ENCODE results near the gene ABHD11.
A peak's percentile ranks its signal among the peaks of the same experiment; 100 is the strongest.

ABHD11 gene

DNA sequence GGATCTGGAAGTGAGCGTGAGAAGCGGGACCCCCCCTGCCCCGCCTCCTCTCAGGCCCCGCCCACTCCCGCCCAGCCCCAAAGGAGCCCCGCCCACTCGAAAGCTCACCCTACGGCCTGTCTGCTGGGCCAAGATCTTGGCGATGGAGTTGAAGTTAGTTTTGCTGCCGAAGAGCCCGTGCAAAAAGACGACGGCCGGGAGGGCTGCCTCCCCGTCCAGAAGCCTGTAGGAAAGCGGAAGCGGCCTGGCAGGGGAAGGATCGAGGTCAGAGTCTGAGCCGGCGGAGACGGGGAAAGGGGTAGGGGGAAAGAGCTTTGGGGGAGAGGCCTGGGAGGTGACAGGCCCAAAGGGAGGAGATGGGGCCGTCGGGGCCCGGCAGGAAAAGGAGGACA is 386 bp downstream of the ABHD11 start:
- H3K79me2 ChIP-seq (ENCODE audit: insufficient read depth, low read length), result peaks cover 12% of the 10 kb centered on the region
- ATAC-seq (ENCODE audit: insufficient read depth, low read depth) (peak; percentile 35), DNase-seq (peak; percentile 72)
- H3K4me3 ChIP-seq (ENCODE audit: low read depth in 1 of 2, low read length in 2 of 2), result peak overlapping the region; percentile 85 to 91
- H3K9ac ChIP-seq (ENCODE audit: low read depth, low read length), result peak overlapping the region; percentile 75
- peaks cover 20% of the 10 kb centered on the region for H4K20me1 ChIP-seq (ENCODE audit: insufficient read depth, low read length)
- H3K4me1 ChIP-seq (ENCODE audit: insufficient read depth, low read length), result peaks cover 28% of the 10 kb centered on the region
- no peaks in the 10 kb centered on the region for H3K27me3 ChIP-seq (ENCODE audit: insufficient read depth, low read length, poor library complexity)
- peak overlapping the region; percentile 84 for H3K27ac ChIP-seq (ENCODE audit: low read length)
- no peak for TF ChIP-seq EZH2 (IDR thresholded peaks at IDR 0.05; ENCODE audit: borderline replicate concordance, low read depth, low read length, severe bottlenecking)
- TF ChIP-seq, protein P1, sequence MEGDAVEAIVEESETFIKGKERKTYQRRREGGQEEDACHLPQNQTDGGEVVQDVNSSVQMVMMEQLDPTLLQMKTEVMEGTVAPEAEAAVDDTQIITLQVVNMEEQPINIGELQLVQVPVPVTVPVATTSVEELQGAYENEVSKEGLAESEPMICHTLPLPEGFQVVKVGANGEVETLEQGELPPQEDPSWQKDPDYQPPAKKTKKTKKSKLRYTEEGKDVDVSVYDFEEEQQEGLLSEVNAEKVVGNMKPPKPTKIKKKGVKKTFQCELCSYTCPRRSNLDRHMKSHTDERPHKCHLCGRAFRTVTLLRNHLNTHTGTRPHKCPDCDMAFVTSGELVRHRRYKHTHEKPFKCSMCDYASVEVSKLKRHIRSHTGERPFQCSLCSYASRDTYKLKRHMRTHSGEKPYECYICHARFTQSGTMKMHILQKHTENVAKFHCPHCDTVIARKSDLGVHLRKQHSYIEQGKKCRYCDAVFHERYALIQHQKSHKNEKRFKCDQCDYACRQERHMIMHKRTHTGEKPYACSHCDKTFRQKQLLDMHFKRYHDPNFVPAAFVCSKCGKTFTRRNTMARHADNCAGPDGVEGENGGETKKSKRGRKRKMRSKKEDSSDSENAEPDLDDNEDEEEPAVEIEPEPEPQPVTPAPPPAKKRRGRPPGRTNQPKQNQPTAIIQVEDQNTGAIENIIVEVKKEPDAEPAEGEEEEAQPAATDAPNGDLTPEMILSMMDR (IDR thresholded peaks at IDR 0.05; ENCODE audit: borderline replicate concordance, extremely low read depth, low read length, poor library complexity, severe bottlenecking), result no peak
- peaks cover 18% of the 10 kb centered on the region for H3K36me3 ChIP-seq (ENCODE audit: insufficient read depth, low read length)
- H3K9me3 ChIP-seq (ENCODE audit: insufficient read depth, low read length, severe bottlenecking), result no peaks in the 10 kb centered on the region
- peak overlapping the region; percentile 86 for H3K4me2 ChIP-seq (ENCODE audit: insufficient read depth, low read length)
- peak overlapping the region; percentile 91 for H2AFZ ChIP-seq (ENCODE audit: low read depth, low read length)

DNA sequence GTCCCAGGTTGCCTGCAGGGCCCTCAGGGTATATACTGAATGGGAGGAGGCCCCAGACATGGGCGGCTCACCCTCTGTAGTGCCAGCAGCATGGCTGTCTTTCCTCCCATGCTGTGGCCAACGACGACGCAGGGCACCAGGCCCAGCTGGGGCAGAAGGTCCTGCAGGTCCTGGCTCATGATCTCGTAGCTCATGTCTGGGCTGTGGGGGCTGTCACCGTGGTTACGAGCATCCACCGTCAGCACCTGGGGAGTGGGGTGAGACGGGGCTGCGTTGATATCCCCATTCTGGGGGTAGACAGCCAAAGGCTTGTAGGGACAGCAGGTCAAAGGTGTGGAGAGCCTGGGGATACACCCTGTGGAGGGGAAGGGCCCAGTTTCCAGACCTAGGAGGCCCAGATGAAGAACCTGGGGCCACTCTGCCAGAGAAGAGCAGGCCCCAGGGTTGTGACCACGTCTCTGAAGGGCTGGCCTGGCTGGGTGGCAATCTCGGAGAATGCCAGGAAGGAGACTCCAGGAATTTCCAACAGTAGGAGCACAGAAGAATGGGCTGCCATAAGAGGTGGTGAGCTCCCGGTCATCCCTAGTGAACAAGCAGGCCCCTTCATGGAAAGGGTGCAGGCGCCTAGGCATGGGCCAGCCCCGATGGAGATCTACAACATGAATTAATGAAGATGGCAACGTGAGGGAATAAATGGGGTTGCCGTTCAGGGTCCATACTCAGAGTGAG is 947 bp downstream of the ABHD11 start:
- peaks cover 20% of the 10 kb centered on the region for H4K20me1 ChIP-seq (ENCODE audit: insufficient read depth, low read length)
- TF ChIP-seq, protein P1 (IDR thresholded peaks at IDR 0.05; ENCODE audit: borderline replicate concordance, extremely low read depth, low read length, poor library complexity, severe bottlenecking), result no peak
- no peak for TF ChIP-seq EZH2 (IDR thresholded peaks at IDR 0.05; ENCODE audit: borderline replicate concordance, low read depth, low read length, severe bottlenecking)
- peaks cover 18% of the 10 kb centered on the region for H3K36me3 ChIP-seq (ENCODE audit: insufficient read depth, low read length)
- no peak overlapping the region for H2AFZ ChIP-seq (ENCODE audit: low read depth, low read length)
- no peaks in the 10 kb centered on the region for H3K27me3 ChIP-seq (ENCODE audit: insufficient read depth, low read length, poor library complexity)
- H3K79me2 ChIP-seq (ENCODE audit: insufficient read depth, low read length), result peaks cover 12% of the 10 kb centered on the region
- H3K4me2 ChIP-seq (ENCODE audit: insufficient read depth, low read length), result peak overlapping the region; percentile 86
- H3K9ac ChIP-seq (ENCODE audit: low read depth, low read length), result peak overlapping the region; percentile 75
- peaks cover 28% of the 10 kb centered on the region for H3K4me1 ChIP-seq (ENCODE audit: insufficient read depth, low read length)
- no peaks in the 10 kb centered on the region for H3K9me3 ChIP-seq (ENCODE audit: insufficient read depth, low read length, severe bottlenecking)
- peak overlapping the region; percentile 84 for H3K27ac ChIP-seq (ENCODE audit: low read length)
- ATAC-seq (ENCODE audit: insufficient read depth, low read depth), result no peak
- H3K4me3 ChIP-seq (ENCODE audit: low read depth in 1 of 2, low read length in 2 of 2), result peak overlapping the region in 1 of 2 experiments; percentile 91; a peak in 3 of 4 replicates
- DNase-seq, result no peak

DNA sequence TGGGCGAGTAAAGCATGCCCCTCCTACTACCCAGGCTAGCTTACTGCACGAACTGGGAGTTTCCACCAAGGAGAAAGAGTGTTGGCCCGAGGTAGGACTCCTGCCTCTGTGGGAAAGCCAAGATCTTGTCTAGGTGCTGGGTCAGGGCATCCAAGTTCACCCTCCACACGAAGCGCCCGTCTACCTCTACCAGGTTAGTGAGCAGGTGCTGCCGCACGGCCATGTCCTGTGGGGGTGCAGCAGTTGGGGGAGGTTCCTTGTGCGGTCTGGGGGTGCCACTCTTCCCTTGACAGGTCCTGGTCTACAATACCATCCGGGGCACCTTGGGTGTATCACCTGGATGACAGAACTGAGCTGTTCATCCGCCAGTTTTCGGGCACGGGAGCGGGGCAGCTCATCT is 1.7 kb downstream of the ABHD11 start:
- H3K27ac ChIP-seq (ENCODE audit: low read length), result no peak overlapping the region
- H3K9ac ChIP-seq (ENCODE audit: low read depth, low read length), result no peak overlapping the region
- TF ChIP-seq EZH2 (IDR thresholded peaks at IDR 0.05; ENCODE audit: borderline replicate concordance, low read depth, low read length, severe bottlenecking), result no peak
- TF ChIP-seq, protein P1 (IDR thresholded peaks at IDR 0.05; ENCODE audit: borderline replicate concordance, extremely low read depth, low read length, poor library complexity, severe bottlenecking), result no peak
- H3K4me3 ChIP-seq (ENCODE audit: low read depth in 1 of 2, low read length in 2 of 2), result no peak overlapping the region
- H3K79me2 ChIP-seq (ENCODE audit: insufficient read depth, low read length), result peaks cover 12% of the 10 kb centered on the region
- no peaks in the 10 kb centered on the region for H3K9me3 ChIP-seq (ENCODE audit: insufficient read depth, low read length, severe bottlenecking)
- ATAC-seq (ENCODE audit: insufficient read depth, low read depth) (no peak), DNase-seq (no peak)
- peak overlapping the region; percentile 86; the same call in 1 of the 2 replicates for H3K4me2 ChIP-seq (ENCODE audit: insufficient read depth, low read length)
- no peaks in the 10 kb centered on the region for H3K27me3 ChIP-seq (ENCODE audit: insufficient read depth, low read length, poor library complexity)
- peaks cover 18% of the 10 kb centered on the region for H3K36me3 ChIP-seq (ENCODE audit: insufficient read depth, low read length)
- peaks cover 20% of the 10 kb centered on the region for H4K20me1 ChIP-seq (ENCODE audit: insufficient read depth, low read length)
- no peak overlapping the region for H2AFZ ChIP-seq (ENCODE audit: low read depth, low read length)
- peaks cover 28% of the 10 kb centered on the region for H3K4me1 ChIP-seq (ENCODE audit: insufficient read depth, low read length)

Data from DND-41 (cell line).